HTR-8/SVneo (cell line): ENCODE measurements around the gene RAI14.
"Not testable (repeated sequence)": the region's sequence is repeated elsewhere in the genome, so short reads cannot be mapped to it uniquely, and the experiment has no call there.

Experiments
- DNase-seq: peaks from one replicate; pipeline ENCODE4 v3.0.0; 2011; ENCODE audit warnings: low spot score, mixed read lengths; ENCODE audit not compliant: insufficient read length
- FAIRE-seq: peaks from 2 replicates; lab custom pipeline; 2011; peaks lifted over from hg19 to GRCh38; lab: Jason Lieb, UNC

Gene RAI14

GRCh38 chr5:34753236-34753635 is 97.1 kb downstream of the RAI14 start:
- DNase-seq, FAIRE-seq: not testable (repeated sequence)

GRCh38 chr5:34755926-34756325 is 99.8 kb downstream of the RAI14 start:
- no peak for DNase-seq
- FAIRE-seq: no peak

GRCh38 chr5:34756781-34757624 is 100.9 kb downstream of the RAI14 start:
- DNase-seq: no peak

GRCh38 chr5:34758514-34758913 is 102.4 kb downstream of the RAI14 start:
- DNase-seq (no peak), FAIRE-seq (no peak)

More at GRCh38 chr5:34756781-34757624, 100.9 kb downstream of the RAI14 start:
- FAIRE-seq: no peak

GRCh38 chr5:34759213-34759612 is 103.1 kb downstream of the RAI14 start:
- DNase-seq, FAIRE-seq: not testable (repeated sequence)

GRCh38 chr5:34765662-34766061 is 109.5 kb downstream of the RAI14 start:
- FAIRE-seq: no peak

GRCh38 chr5:34767180-34767579 is 111.1 kb downstream of the RAI14 start:
- FAIRE-seq: no peak
- no peak for DNase-seq

More at GRCh38 chr5:34765662-34766061, 109.5 kb downstream of the RAI14 start:
- no peak for DNase-seq

- no peak for FAIRE-seq
Observed at GRCh38 chr5:34770486-34770885, 114.4 kb downstream of the RAI14 start.

GRCh38 chr5:34771076-34771475 is 114.9 kb downstream of the RAI14 start:
- DNase-seq (no peak), FAIRE-seq (peak; percentile 31)

More at GRCh38 chr5:34770486-34770885, 114.4 kb downstream of the RAI14 start:
- no peak for DNase-seq

GRCh38 chr5:34772267-34773098 is 116.4 kb downstream of the RAI14 start:
- DNase-seq (no peak), FAIRE-seq (peak; percentile 31)

GRCh38 chr5:34774139-34774538 is 118.0 kb downstream of the RAI14 start:
- no peak for FAIRE-seq

GRCh38 chr5:34774678-34775077 is 118.5 kb downstream of the RAI14 start:
- not testable (repeated sequence) for DNase-seq, FAIRE-seq

More at GRCh38 chr5:34774139-34774538, 118.0 kb downstream of the RAI14 start:
- no peak for DNase-seq

GRCh38 chr5:34775886-34776285 is 119.8 kb downstream of the RAI14 start:
- no peak for FAIRE-seq
- no peak for DNase-seq

GRCh38 chr5:34778091-34778850 is 122.1 kb downstream of the RAI14 start:
- FAIRE-seq (no peak), DNase-seq (no peak)

- FAIRE-seq, DNase-seq: not testable (repeated sequence)
Observed at GRCh38 chr5:34783892-34784291, 127.8 kb downstream of the RAI14 start.

GRCh38 chr5:34787035-34787434 is 130.9 kb downstream of the RAI14 start:
- no peak for FAIRE-seq
- no peak for DNase-seq

GRCh38 chr5:34789021-34789531 is 132.9 kb downstream of the RAI14 start:
- DNase-seq (peak; percentile 31), FAIRE-seq (no peak)

- FAIRE-seq (no peak), DNase-seq (no peak)
Observed at GRCh38 chr5:34789639-34790038, 133.5 kb downstream of the RAI14 start.

GRCh38 chr5:34790069-34790468 is 133.9 kb downstream of the RAI14 start:
- FAIRE-seq (no peak), DNase-seq (no peak)

- DNase-seq (no peak), FAIRE-seq (peak; percentile 9)
Observed at GRCh38 chr5:34791761-34792244, 135.7 kb downstream of the RAI14 start.
